ENCODE measurements around the gene KDM4C.
"Not testable (repeated sequence)": the region's sequence is repeated elsewhere in the genome, so short reads cannot be mapped to it uniquely, and the experiment has no call there.

KDM4C gene

DNA sequence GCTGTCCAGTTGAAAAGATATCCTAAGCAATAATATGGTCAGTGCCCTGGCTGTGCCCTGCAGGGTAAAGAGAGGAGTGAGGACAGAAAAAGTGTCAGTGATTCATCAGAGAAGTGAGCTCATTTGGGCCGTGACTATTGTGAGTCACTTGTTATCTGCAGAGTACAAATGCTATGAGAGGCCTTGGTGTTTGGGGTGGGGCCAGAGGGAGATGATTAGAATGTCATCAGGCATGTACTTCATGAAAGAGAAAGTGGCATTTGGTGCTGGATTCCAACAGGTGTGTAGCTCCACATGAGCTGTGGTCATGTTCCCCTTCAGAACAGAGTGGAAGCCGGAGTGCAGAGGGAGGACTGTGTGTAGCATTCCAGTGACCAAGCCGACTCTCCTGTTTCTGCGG is 174.1 kb downstream of the KDM4C start:
- no peak for DNase-seq (ENCODE audit: low read depth)

DNA sequence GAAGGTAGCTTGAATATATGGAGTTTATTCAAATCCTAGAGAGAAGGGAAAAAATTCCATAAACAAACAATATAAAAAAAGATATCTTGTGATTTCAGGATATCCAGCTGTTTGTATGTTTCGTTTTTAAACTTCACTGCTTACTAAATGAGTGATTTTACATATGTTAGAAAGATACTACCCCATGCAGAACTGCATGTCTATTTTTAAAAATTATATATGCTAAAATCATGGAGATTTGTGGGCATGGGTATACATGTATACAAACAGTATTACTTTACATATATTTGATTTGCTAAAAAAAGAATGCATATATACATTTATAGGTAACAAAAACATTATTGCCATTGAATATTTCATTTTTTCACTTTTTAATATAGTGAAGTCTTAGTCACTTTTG is 178.3 kb downstream of the KDM4C start:
- DNase-seq (ENCODE audit: low read depth) = no peak

DNA sequence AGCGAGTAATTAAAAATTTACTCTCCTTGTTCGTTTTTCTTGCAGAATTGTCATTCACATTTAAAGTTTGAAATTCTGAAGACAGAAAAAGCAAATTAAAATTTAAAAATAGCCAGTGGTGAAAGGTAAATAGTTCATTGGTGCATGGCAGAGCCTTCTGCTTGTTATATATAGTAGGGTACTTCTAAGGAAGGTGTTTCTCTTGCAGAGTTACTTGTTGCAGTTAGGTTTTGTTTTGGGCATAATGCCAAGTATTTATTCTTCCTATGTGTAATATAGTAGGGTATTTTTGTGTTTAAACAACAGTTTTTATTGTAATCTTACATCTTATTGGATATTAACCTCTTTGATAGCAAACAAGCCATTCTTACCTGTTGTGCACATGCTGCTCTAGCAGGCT is 179.4 kb downstream of the KDM4C start:
- DNase-seq (ENCODE audit: low read depth) = no peak

DNA sequence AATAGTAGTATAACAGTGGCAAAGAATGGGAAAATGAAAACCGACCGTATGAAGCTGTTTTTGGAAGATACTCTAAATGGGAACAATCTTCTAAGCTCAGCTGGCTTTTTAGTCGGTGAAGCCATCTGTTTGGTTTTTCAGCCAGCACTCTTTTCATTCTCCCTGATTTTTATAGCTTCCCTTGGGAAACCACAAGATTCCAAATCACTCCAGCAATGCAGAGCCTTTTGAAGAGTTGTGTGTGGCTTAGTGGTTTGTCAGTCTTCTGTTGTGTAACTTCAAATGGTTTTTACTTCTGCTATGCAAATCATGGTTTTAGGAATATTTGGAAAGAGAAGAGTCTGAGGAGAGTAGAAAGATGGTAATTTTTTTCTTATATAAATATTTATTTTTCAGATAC is 180.7 kb downstream of the KDM4C start:
- DNase-seq (ENCODE audit: low read depth) = peak; percentile 88

DNA sequence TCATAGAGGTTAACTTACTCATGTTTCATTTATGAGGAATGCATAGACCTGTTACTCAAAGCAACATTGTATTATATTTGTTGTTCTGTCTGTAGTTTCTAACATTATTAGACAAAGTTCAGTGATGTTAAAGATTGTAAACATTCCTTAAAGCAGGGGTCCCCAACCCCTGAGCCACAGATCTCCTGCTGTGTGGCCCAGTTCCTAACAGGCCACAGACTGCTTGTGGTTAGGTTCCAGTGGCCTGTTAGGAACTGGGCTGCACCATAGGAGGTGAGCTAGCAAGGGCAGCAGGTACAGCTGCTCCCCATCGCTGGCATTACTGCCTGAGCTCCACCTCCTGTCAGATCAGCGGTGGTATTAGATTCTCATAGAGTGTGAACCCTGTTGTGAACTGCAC is 181.1 kb downstream of the KDM4C start:
- DNase-seq (ENCODE audit: low read depth) = no peak

DNA sequence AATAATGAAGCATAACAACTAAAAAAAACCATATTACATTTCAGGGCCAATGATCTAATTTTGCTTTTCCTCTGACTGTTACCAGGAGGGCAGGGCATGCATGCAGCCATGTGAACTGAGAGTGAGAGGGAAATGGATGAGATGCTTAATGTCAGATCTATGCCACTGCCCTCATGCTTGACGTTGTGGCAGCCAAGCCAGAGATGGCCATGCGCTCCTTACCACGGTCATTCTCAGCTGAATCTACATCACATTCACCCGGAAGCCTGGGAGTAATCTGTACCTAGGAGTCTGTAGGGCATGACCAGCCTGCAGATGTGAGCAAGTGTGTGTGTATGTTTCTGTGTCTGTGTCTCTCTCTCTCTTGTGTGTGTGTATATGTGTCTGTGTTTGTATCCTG is 183.7 kb downstream of the KDM4C start:
- DNase-seq (ENCODE audit: low read depth) = no peak

DNA sequence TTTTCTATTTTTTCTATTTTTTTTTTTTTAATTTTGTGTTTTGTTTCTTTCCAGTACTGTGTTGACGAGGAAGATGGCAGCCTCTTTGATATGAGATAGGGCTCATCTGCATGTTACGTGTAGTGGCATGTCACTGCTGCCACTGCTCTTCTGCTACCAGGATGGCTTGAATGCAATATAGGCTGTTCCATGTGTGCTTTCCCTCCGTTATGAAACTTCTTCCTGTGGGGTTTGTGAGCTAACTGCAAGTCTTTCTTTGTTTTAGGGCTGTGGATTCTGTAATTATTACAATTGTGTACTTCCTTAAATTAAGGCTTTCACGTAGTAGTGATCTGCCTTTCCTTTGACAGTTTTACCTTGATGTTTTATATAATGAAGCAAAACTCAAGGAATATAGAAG is 184.6 kb downstream of the KDM4C start:
- DNase-seq (ENCODE audit: low read depth) = no peak

DNA sequence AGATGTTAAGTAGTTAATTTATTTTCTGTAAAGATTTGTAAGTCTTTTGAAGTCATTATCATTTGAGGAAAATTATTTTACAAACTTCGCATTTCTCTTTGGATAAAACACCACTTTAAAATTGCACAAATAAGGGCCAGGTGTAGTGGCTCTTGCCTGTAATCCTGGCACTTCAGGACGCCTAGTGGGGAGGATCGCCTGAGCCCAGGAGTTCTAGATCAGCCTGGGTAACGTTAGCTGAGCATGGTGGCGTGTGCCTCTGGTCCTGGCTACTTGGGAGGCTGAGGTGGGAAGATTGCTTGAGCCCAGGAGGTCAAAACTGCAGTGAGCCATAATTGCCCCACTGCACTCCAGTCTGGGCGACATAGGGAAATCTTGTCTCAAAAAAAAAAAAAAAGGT is 185.5 kb downstream of the KDM4C start:
- no peak for DNase-seq (ENCODE audit: low read depth)

DNA sequence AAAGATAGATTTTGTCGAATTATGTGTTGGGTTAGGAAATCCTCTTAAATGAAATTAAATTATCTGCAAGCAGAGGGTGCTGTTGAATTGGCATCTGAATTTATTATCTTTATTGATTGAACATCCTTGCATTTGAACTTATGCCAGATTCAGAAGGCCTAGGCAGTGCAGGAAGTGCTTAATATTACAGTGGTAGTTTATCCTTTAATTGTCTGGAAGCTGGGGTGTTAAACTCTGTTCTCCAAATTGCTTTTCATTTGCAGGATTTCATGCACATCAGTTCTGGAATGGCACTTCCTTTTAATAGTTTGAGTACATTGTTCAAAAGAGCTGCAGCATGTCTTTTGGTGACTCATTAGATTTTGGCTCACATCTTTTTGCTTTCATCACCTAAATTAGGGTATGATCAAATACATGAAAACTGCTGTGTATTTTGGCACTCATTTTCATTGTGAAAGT is 186.3 kb downstream of the KDM4C start:
- peak; percentile 45 for DNase-seq (ENCODE audit: low read depth)

DNA sequence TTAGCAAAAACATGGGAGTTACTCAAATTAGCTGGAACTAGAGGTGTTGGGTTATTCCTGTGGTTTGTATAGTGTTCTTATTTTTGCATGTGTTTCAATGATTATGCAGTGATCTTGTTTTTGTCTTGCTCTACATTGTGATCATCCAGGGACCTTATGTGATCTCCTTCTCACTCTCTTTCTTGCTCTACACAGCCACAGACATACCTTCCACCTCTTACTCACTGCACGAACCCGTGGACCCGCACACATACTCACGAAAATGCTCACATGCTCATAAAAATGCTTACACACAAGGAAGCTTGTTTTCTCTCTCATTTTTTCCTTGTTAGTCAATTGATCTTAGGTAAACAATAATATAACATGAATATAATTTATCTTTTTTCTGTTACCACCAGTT is 187.1 kb downstream of the KDM4C start:
- no peak for DNase-seq (ENCODE audit: low read depth)

DNA sequence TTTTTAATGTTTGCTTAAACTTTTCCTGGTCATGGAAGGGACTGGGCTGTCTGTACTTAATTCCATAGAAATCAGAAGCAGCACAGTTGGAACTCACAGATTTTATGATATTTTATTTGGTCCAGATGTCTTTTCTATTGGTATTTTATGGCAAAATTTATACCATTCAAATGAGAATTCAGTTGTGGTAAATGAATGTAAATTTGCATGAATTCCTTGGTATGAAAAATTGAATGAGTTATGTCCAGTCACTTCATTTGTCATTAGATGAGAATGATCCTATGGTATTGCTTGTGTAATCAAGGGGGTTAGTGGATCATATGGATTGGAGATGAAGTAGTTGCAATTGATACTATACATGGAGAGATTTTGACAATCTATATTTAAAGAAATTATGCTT is 188.0 kb downstream of the KDM4C start:
- DNase-seq (ENCODE audit: low read depth) = no peak

DNA sequence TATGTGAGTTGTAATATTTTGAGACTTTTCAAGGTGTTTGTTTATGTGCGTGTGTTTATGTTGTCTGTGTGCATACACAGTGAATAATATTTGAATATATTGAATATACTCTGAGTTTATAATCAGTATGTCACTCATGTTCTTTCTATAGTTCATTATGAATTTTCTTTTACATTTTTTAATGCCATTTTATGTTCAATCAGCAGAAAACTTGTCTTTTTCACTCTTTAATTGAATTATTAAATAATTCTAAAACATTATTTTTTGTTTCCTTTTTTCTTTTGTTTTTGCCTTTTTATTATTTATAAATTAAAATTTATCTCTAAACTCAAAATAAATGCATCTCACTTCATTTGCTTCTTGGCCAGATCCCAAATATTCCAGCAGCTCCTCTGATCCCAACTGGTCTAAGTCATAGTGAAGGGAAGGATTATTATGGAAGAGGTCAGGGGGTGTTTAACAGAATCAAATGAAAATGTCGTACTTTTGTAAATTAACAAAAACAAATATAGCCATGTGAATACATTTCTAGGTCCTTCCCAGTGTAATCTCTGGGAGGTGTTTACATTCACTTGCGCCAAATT is 188.9 kb downstream of the KDM4C start:
- no peak for DNase-seq (ENCODE audit: low read depth)

DNA sequence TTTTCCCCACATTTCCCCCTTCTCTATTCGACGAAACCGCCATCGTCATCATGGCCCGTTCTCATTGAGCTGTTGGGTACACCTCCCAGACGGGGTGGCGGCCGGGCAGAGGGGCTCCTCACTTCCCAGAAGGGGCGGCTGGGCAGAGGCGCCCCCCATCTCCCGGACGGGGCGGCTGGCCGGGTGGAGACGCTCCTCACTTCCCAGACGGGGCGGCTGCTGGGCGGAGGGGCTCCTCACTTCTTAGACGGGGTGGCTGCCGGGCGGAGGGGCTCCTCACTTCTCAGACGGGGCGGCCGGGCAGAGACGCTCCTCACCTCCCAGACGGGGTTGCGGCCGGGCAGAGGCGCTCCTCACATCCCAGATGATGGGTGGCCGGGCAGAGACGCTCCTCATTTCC is 191.1 kb downstream of the KDM4C start:
- not testable (repeated sequence) for DNase-seq (ENCODE audit: low read depth)

DNA sequence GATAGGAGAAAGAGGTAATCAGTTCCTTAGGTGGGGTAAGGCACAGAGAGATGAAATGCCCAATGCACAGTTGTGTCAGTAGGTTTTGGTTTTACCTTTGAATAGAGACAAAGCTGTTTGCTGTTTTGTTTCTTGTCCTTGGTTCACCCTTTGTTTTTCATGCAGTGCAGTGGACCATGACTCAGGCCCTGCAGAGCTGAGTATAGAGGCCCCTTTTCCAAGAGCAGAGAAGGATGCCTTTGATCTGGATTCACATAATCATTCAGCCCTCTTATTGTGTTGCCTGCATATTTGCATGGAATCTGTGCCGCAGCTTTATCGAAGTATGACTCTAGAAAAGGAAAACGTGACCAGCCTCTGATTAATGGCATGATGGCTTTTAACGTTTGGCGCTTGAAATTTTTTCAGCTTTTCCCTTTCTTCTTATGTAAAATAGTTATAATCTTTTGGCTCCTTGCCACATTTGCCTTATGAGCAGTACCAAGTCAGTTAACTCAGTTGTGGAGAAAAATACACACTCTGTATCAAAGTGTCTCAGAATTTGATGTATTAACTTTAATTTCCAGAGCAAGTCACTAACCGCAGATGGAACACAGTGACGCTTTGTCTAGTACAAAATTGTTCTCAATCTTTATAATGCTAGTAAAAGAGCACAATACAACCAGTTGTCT is 197.6 kb downstream of the KDM4C start:
- DNase-seq (ENCODE audit: low read depth) = no peak

DNA sequence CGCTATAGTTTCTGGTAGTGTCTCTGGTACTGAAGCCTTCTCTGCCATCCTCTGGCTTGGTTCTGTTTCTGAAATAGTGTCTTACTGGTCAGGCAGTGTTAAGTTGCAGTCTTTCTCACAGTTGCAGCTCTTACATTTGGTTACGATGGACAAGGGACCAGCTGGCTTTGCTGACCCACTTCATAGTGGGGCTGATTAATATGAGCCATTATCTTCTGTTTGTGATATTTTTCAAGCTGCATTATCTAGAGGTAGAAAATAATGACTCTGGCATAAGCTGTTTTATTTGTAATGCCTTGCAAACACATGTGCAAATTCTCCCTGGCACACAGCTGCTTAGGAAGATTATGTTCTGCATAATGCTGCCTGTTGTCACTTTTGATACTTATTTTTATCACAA is 199.1 kb downstream of the KDM4C start:
- no peak for DNase-seq (ENCODE audit: low read depth)

DNA sequence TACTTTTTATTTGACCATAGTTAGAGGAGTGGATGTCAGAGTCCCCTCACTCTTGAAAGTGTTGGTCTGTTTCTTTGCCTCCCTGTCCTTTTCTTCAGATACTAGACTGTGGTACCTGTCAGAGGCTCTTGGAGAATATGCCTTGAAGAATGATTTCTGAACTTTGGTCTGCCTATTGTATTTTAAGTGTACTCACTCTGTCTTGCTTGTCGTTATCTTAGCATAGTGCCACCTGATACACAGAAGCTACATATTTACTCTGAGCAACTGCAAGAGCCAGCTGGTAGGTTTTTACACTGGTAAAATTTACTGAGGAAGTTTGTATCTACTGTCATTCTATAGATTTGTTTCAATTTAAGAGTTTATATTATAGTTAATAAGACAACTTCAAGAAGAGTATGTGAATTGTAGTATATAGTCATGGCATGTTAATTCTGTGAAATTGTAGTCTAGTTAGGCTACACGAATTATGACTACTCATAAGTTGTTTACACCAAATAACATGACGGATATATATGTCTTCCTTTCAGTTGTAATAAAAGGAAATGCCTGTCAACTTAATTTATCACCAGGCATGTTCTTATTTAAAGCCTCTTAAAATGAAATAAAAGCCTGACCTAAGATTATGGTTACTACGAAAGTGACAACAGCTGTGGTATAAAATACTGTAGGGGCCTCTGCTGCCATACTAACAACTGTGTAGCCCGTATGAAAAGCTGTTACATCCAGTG is 201.7 kb downstream of the KDM4C start:
- DNase-seq (ENCODE audit: low read depth) = no peak

DNA sequence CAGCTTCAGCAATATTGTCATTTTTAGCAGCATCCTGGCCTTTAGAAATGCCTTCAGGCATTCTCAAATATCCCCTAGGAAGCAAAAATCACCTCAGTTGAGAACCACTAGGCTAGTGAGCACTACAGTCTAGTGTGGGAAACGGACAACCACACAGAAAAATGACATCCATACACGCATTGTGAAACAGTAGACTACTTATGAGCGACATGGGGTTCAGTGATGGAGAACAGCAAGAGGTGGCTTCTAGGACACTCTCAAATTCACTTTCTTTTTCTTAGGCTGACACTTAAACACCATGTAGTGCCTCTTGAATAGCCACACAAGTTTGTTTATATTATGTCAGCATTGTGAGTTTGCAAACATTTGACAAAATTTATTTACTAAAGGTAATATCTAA is 203.0 kb downstream of the KDM4C start:
- no peak for DNase-seq (ENCODE audit: low read depth)

DNA sequence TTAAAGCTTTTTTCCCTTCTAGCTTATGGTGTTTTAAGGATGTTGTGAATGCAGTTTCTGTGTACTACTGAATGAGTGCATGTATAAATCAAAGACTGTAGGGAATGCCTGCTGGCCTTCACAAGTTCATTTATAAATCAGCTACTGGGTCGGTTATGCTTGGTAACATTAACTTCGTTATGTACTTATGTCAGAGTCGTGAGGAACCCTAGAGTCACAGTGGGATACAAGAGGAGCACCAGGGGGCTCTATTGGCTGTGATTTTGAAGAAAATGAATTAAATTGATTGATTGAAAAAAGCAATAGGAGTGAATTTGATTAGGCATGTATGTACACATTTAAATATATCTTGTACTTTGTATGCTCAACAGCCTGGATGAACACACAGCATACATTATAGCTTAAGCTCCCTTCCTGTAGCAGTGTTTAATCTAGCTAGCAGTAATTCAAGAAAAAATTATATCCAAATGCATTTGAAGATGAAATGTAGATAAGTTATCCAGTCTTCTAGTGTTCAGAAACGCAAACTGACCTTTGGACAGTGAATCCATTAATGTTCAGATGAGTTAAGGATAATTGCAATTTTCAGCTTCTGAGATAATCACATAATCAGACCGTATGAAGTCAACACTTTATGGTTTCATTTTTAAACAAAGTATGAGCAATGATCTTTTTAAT is 204.2 kb downstream of the KDM4C start:
- DNase-seq (ENCODE audit: low read depth) = no peak

DNA sequence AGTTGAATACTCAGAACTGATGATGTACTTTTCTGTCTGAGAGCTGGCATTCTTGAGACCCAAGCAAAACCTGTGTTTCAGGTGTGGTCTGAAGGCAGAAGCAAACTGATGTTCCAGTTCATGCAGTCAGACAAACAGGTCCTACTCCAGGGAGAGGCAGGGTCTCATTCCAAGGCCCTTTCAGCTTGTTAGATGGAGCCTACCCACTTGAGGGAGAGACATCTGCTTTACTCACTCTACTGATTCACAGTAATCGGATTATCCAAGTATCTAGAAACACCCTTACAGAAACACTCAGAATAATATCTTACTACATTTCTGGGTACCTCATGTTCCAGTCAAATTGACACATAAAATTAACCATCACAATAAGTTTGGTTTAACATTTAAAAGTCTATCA is 207.8 kb downstream of the KDM4C start:
- no peak for DNase-seq (ENCODE audit: low read depth)

DNA sequence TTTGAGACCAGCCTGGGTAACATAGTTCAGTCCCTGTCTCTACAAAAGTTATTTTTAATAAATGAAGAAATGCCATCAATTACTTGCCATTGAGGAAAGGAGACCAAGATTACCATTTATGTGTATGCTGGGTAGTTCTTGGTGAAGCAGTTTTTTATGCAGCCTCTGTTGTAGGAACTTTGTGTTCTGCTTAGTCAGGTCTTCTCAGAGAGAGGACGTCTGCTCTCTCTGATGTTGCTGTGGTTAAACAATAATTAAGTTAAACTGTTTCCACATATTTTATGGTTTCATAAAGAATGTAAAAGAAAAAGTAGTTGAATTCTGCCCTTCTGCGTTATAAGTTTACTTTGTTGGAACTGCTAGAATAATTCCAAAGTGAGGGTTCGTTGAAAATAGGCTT is 210.5 kb downstream of the KDM4C start:
- DNase-seq (ENCODE audit: low read depth) = no peak

DNA sequence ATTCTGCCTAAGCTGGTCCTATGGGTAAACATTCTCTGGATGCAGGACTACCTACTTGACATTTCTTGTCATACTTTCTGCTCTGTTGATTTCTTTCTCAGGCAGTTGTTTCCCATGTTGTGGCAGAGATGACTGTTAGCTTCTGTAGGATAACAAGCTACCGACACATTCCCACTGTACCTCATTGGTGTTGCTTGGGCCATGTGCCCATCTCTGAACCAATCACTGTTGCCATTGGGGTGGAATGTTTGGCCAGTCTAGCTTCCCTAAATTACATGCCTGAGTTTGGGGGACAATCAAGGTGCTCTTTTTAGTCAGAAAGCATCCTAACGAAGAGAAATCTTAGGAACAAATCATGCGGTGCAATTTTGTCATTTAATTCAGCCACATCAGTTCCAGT is 212.0 kb downstream of the KDM4C start:
- no peak for DNase-seq (ENCODE audit: low read depth)

DNA sequence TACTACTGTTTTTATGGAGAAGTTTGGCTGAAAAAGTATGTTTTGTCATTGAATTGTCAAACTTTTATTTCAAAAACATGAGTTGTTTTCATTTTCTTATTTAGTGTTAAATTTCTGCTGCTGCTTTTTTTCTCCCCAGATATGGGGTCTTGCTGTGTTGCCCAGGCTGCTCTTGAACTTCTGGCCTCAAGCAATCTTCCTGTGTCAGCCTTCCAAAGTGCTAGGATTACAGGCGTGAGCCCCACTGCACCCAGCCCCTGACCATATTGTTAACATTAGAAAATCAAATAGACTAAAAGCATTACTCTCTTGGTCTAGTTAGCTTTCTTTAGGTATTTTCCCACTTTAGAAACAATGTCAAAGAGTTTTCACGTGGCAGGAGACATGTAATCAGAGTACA is 215.3 kb downstream of the KDM4C start:
- DNase-seq (ENCODE audit: low read depth) = no peak

DNA sequence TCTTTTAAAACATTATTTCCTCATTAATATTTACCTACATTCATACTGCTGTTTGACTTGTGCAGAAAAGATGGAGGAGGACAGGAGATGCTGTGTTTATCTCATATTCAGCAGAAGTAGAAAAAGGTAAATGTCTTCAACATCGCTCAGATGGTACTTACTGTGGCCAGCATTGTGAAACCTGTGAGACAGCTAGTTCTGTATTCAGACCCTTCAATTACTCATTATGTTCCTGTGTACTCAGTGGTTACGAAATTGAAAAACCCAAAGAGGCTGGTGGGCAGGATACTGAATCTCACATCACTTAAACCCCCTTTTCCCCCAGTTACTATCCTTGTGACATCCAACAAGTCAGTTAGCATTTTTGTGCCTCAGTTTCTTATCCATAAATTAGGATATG is 216.0 kb downstream of the KDM4C start:
- DNase-seq (ENCODE audit: low read depth) = no peak

Data from GM04504 (cell line).